ENCODE data around the gene MEGF8. TPM values are rescaled to one million over a fixed set of nuclear protein-coding genes. Genes with fewer than 3 reads are reported as not detected.
A peak's percentile ranks its signal among the peaks of the same experiment; 100 is the strongest.

Gene MEGF8
- total RNA-seq, 2 experiments from 2014 or later = 6.8 to 7.6 TPM

DNA sequence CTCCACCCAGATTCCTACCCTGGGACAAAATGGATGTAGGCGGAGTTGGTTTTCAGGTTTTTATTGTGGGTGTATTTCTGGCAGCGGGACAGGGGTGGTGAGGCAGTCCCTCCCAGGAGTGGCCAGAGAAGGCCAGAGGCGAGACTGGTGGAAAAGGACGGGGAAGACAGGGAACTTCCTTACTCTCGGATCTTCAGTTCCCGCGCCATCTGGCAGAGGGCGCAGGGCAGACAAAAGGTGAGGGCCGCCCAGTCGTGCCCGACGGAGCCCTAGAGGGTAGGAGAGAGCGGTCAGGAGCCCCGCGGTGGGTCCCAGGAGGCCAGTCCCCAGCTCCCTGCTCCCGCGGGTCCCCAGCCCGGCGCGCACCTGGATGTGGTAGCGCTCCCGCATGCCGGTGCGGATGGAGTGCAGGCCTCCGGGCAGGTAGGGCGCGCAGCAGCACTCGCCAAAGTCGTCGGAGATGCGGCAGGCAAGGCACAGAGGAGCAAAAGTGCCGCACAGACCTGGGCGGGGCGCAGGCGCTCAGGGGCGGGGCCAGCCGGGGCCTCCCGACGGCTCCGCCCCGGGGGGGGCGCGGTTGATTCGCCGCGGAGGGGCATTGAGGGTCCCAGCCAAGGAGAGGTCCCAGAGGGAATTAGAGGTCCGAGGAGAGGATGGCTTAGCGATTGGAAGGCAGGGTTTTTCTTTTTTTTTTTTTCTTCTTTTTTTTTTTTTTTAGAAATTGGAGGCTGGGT lies 61.7 kb downstream of the MEGF8 start:
- Mint-ChIP-seq H3K27ac (no peak overlapping the region), H3K4me1 (peaks cover 4% of the 10 kb centered on the region), H3K27me3 (peaks cover 57% of the 10 kb centered on the region), H3K9me3 (no peaks in the 10 kb centered on the region), H3K4me3 (peak overlapping the region; percentile 59), H3K36me3 (no peaks in the 10 kb centered on the region)
- DNase-seq = peak; percentile 79

DNA sequence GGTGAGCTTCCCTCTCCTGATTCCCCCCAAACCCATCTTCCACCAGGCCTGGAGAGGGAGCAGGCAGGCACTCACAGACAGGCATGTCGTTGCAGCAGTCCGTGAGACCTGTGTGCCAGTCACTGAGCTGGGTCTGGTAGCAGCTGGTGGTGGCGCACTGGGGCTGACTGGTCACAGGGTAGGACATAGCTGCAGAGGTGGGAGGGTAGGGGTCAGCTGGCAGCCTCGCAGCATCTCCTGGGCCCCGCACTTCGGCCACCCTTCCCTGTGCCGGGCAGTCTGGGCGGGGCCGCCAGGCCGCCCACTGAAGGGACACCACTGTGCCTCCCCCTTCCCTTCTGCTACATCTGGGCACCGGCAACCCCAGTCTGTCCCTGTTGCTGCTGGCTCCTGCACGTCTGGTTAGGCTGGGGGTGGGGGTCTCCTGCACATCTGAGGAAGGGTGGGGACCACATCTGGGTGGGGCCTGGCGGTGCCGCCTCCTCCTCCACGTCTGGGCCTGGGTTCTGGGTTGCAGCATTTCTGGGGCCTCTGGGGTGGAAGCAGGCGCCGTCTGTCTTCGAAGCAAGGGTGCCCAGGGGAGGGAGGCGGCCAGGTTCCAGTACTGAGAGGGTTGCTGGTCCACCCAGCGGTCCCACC lies 63.5 kb downstream of the MEGF8 start:
- H3K4me1 Mint-ChIP-seq = peaks cover 4% of the 10 kb centered on the region

DNA sequence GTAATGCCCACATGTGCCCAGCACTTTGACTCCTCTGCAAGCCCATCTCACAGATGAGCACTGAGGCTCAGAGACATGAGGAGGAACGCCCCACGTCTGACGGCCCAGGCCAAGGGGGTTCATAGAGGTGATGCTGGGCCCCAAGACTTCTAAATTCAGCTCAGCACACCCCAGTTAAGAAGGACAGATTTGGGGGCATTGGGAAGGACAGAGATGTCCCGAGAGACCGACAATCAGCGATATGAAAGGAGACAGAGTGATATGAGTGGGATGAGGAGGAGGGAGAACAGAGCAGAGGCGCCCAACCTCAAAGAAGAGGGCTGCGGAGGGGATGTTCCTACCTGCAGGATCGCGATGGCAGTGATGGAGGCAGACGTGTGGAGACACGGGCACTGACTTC lies 64.5 kb downstream of the MEGF8 start, which contains the start of gene CNFN:
Gene CNFN, minus strand, starts transcription at position 399 of the 400 bp plus-strand sequence. CDS start 1,260 bp downstream, outside the sequence.
- Mint-ChIP-seq H3K4me3 (no peak within 1 kb of the TSS), H3K27ac (no peak within 1 kb of the TSS), H3K4me1 (peaks cover 4% of the 10 kb centered on the region), H3K36me3 (no peaks in the 10 kb centered on the region), H3K27me3 (peaks cover 44% of the 10 kb centered on the region), H3K9me3 (no peaks in the 10 kb centered on the region)
- DNase-seq = no peak

More for the DNA sequence above, 63.5 kb downstream of the MEGF8 start:
- Mint-ChIP-seq H3K4me3 (no peak overlapping the region), H3K9me3 (no peaks in the 10 kb centered on the region), H3K27me3 (peaks cover 44% of the 10 kb centered on the region), H3K36me3 (no peaks in the 10 kb centered on the region), H3K27ac (no peak overlapping the region)
- no peak for DNase-seq

DNA sequence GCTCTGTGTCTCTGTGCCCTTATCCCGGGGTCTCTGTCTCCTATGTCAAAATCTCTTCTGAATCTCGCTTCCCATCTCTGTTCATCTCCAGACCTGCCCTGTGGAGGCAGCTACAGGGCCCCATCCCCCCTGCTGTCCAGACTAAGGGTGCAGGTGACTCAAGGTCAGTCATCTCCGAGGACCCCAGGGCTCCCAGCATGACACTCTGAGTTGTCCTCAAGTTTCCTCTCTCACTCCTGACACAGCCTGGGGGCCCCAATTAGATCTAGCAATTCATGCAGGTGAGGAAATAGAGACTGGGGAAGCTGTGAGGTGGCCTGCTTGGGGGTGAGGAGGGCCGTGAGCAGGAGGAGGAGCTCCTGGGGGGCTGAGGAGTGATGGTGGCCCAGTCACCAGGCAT lies 66.7 kb downstream of the MEGF8 start:
- Mint-ChIP-seq H3K27me3 (peaks cover 32% of the 10 kb centered on the region), H3K4me3 (no peak overlapping the region), H3K4me1 (peaks cover 9% of the 10 kb centered on the region), H3K9me3 (no peaks in the 10 kb centered on the region), H3K36me3 (no peaks in the 10 kb centered on the region), H3K27ac (no peak overlapping the region)
- DNase-seq = no peak

DNA sequence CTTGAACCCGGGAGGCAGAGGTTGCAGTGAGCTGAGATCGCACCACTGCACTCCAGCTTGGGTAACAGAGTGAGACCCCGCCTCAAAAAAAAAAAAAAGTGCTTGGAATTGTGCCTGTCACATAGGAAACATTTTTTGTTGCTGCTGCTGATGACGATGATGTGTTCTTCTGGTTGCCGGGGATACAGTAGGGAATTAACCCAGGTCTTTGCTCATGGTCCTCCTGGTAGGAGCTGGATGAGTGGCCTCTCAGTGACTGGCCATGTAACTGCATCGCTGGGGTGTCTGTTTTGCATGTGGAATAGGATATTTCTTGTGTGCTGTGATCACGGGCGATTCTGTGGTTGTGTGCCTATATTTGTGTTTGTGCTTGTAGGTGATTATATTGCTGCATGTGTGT lies 69.3 kb downstream of the MEGF8 start:
- Mint-ChIP-seq H3K36me3 (peaks cover 2% of the 10 kb centered on the region), H3K9me3 (no peaks in the 10 kb centered on the region), H3K4me3 (no peak overlapping the region), H3K27me3 (peaks cover 16% of the 10 kb centered on the region), H3K27ac (no peak overlapping the region), H3K4me1 (peaks cover 21% of the 10 kb centered on the region)
- no peak for DNase-seq

DNA sequence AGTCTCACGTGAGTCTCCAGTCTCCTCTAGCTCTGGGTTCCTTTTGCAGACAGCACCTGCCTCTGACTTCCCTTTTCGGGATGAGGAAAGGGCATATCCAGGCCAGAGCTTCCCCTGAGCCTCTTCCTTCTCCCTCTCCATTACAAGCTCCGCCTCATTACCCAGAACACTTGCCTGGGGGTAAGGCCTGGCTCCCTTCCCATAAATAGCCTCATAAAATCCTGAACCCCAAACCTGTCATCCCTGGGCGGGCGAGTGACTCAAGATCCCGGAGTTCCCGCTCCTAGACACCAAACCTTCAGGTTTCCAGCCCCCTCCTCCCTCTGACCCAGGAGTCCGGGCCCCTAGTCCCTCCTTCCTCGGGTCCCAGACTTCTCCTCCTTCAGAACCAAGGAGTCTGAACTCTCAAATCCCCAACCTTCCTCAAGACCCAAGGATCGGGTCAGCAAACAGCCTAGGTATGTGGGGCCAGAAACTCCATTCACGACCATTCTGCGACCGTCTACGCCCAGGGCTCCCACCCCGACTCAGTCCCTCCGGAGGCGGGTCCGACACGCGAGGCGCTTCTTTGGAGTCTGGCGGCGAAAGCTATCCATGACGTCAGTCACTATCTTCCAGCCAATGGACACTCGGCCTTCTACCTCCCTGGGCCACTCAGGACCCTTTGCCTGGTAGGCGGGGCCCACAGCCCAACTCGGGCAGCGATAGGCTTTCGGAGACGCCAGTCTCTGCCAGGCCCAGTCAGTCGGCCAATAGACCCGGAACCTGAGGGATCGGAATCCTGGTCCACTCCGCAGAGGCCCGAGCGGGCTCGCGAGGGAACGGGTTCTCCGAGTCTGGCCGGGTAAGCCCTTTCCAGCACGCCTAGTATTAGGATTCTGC lies 71.2 kb downstream of the MEGF8 start:
- Mint-ChIP-seq H3K4me3 (peak overlapping the region; percentile 95), H3K4me1 (peaks cover 30% of the 10 kb centered on the region), H3K36me3 (peaks cover 2% of the 10 kb centered on the region), H3K9me3 (no peaks in the 10 kb centered on the region), H3K27me3 (peaks cover 4% of the 10 kb centered on the region), H3K27ac (peak overlapping the region; percentile 93)
- DNase-seq = peak; percentile 99

DNA sequence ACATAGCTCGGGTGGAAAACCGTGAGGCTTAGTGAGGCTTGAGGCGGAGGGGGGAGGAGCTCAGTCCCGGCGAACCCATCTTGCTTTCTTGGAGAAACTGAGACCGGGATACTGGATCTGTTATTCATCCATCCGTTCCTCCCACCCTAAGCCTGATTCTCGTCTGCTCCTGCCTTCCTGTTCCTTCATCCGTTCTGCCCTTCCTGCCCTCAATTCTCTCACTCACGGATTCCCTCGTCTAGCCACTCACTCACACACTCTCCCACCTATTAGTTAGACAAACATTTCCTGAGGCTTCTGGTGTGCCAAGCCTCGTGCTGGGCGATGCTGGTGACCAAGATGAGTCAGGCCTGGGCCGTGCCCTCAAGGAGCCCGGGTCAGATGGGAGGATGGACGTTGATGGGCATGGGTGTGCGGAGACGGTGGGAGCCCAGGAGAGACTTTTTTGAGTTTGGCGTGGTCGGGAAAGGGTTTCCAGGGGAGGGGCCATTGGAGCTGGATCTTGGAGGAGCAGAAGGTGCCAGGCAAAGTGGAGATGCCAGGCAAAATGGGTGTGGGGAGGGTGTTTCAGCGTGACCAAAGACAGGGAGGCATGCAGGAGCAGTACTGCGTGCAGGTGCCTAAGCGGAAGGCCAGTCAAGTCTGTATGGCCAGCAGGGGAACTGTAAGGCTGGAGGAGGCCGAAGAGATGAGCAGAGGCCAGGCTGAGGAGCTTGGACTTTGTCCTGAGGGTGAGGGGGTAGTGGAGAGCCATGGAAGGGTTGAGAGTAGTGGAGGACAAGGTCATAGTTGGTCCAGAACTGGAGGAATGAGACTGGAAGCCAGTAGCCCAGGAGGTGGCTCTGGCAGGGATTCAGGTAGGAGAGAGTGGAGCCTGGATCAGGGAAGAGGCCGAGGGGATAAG lies 72.1 kb downstream of the MEGF8 start:
- Mint-ChIP-seq H3K27me3 (no peaks in the 10 kb centered on the region), H3K36me3 (peaks cover 2% of the 10 kb centered on the region), H3K9me3 (no peaks in the 10 kb centered on the region), H3K4me3 (peak overlapping the region; percentile 95), H3K27ac (peak overlapping the region; percentile 93), H3K4me1 (peaks cover 37% of the 10 kb centered on the region)
- DNase-seq = no peak

DNA sequence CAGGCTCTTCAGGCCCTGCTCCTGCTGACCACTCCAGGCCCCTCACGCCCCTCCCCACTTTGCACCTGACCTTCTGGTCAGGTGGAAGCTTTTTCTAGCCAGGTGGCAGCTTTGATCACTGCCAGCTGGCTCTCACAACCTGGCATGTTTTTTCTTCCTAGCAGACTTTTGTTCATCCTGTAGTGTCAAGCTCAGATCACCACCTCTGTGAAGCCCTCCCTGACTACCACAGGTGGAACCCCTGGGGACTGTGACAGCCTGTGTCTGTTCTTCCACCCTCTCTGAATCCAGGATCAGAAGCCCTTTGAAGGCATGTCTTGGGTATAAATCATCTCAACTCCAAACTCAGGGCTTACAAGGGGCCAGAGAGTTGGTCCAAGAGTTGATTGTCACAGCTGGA lies 75.0 kb downstream of the MEGF8 start:
- no peak for DNase-seq
- Mint-ChIP-seq H3K4me3 (no peak overlapping the region), H3K27me3 (no peaks in the 10 kb centered on the region), H3K27ac (no peak overlapping the region), H3K9me3 (no peaks in the 10 kb centered on the region), H3K4me1 (peaks cover 37% of the 10 kb centered on the region), H3K36me3 (peaks cover 9% of the 10 kb centered on the region)

DNA sequence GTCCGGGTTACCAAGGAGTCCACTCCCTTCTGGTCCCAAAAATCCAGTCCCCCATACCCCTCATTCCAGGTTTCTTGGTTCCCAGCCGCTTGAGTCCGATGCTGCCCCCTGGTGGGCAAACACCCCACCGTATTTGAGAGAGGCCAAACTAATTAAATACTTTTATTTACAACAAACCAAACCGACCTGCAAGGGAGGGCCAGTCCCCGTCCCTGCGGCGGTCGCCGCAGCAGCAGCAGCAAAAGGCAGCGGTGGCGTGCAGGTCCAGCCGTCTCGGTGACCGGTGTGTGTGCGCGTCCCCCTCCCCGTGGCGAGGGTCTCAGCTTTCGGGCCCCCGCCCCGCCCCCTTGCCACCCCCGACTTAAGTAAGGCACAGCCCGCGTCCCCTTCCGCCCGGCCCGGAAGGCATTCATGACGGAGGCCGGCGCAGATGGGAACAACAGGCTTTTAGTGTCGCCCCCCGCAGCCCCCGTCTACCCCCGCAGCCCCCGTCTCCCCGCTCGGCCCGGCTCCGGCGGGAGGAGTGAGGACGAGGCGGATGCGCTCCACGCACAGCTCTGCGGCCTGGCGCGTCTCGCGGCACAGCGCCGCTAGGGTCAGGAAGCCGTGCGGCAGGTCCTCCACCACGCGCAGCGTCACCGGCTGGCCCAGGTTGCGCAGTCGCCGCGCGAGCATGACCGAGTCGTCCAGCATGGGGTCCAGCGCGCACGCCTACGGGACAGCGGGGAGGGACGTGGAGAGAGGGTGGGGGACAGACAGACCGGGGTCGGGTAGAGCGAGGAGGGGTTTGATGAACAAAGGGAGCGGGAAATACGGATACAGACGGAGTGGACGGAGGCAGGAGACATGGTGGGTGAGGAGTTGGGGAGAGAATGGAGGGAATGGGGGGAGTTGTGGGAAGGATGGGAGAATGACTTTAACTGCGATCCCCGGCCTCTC lies 76.2 kb downstream of the MEGF8 start:
- H3K9me3 Mint-ChIP-seq = no peaks in the 10 kb centered on the region
- DNase-seq = peak; percentile 72

DNA sequence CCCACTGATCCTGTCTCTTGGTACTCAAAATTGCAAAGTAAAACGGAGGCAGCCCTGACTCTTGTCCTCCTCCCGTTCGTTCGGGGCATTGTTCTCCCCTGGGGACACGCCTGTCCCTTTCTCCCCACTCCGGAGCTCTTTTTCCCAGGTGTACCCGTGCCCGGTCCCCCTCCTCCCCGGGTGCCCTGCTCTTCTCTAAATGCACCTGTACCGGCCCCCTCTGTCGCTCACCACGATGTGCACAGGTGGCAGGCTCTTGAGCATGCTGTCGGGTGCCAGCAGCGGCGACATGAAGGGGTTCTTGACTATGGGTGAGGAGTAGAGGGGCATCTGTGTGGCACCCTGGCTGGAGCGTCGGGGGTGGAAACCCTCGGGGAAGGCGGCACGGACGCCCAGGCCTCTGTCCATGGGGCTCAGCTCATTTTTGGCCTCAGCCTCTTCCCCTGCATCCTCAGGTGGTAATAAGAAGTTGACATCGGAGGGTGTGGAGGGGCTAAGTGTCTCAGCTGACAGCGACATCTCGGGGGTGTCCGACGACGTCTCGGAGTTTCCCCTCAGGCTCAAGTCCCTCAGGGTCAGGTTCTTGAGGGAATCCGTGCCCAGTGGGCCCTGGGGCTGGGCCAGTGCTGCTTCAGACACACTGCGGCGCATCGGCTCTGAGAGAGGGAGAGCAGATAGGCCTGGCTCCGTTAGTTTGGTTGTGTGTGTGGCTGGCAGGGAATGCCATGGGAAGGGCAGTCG lies 77.1 kb downstream of the MEGF8 start:
- Mint-ChIP-seq H3K27ac (peak overlapping the region; percentile 66), H3K9me3 (no peaks in the 10 kb centered on the region), H3K4me1 (peaks cover 26% of the 10 kb centered on the region), H3K4me3 (peak overlapping the region; percentile 79), H3K36me3 (peaks cover 12% of the 10 kb centered on the region), H3K27me3 (no peaks in the 10 kb centered on the region)
- no peak for DNase-seq

More for the DNA sequence above, 76.2 kb downstream of the MEGF8 start:
- H3K4me3 Mint-ChIP-seq = peak overlapping the region; percentile 79
- H3K36me3 Mint-ChIP-seq = peaks cover 12% of the 10 kb centered on the region
- no peaks in the 10 kb centered on the region for H3K27me3 Mint-ChIP-seq
- peaks cover 30% of the 10 kb centered on the region for H3K4me1 Mint-ChIP-seq
- peak overlapping the region; percentile 66 for H3K27ac Mint-ChIP-seq

DNA sequence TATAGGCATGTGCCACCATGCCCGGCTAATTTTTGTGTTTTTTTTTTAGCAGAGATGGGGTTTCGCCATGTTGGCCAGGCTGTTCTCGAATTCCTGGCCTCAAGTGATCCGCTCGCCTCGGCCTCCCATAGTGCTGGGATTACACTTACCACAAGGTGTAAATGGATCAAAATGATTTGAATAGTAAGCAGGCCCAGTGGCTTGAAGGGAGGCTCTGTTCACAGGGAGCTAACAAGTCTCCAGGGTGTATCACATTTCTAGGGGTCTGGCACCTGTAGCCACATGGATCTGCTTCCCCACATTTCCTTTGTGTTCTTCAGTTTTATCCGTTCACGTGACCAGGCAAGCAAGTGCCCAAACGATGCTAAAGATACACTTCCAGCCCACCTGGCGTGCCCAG lies 78.2 kb downstream of the MEGF8 start:
- H3K27ac Mint-ChIP-seq = no peak overlapping the region
- no peaks in the 10 kb centered on the region for H3K27me3 Mint-ChIP-seq

DNA sequence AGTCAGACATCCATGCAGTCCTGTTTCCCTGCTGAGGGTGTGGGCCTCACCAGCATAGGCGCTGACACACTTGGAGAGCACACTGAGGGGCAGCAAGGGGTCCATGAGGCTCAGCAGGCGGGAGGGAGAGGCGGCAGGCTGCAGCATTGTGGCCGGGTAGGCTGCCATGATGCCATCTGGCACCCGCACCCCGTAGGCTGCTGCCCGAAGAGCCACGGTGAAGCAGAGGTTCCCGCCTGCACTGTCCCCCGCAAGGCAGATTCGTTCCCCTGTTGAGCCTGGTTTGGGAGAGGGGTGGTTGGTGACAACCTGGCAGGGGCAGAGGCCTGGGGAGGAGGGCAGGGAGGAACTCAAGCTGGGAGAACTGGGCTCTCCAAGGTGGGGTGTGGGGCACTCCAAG lies 80.7 kb downstream of the MEGF8 start:
- Mint-ChIP-seq H3K27me3 (no peaks in the 10 kb centered on the region), H3K36me3 (peaks cover 12% of the 10 kb centered on the region), H3K4me3 (no peak overlapping the region), H3K27ac (no peak overlapping the region), H3K9me3 (no peaks in the 10 kb centered on the region), H3K4me1 (peaks cover 10% of the 10 kb centered on the region)
- DNase-seq = no peak

More for the DNA sequence above, 78.2 kb downstream of the MEGF8 start:
- Mint-ChIP-seq H3K36me3 (peaks cover 12% of the 10 kb centered on the region), H3K4me3 (no peak overlapping the region), H3K4me1 (peaks cover 20% of the 10 kb centered on the region), H3K9me3 (no peaks in the 10 kb centered on the region)
- no peak for DNase-seq

Data from activated naive CD8-positive, alpha-beta T cell treated with anti-CD3 and anti-CD28 coated beads for 36 hours (primary cell).